A549 treated with Mapracorat at 1 μM for 4 hours (cell line): Measurements from ENCODE around the gene LCE2C. TPM values are rescaled to one million over a fixed set of nuclear protein-coding genes. Genes with fewer than 3 reads are reported as not detected.

Experiments
- total RNA-seq: library from RNA; stranded (reverse); fragments of 200-300 nt; extraction: Qiagen RNA extraction; gene quantifications from 5 replicates; pipeline ENCODE4 v1.2.3, GENCODE V29; 2022

Gene LCE2C
- not detected in 5 replicates for total RNA-seq

DNA sequence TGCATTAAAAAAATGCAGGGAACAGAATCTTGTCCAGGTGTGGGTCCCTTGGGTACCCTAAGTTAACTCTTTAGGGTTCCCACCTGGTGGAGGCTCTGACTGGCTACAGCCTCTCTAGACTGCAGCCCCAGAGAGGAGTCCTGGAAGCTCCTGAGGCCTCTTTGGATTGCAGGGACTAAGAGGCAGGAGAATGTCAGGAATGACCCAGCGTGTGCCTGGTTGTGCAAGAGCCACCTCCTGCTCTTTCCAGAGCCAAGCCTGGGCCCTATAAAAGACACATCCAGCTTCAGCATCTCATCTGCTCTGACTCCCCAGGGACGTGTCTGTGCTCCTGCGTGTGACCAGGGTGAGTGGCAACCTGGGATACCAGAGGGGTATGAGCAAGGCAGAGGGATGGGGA is at the start of gene LCE2C:
LCE2C (plus strand) TSS at position 297 of the 400 bp plus-strand sequence. CDS start 737 bp downstream, outside the sequence.

DNA sequence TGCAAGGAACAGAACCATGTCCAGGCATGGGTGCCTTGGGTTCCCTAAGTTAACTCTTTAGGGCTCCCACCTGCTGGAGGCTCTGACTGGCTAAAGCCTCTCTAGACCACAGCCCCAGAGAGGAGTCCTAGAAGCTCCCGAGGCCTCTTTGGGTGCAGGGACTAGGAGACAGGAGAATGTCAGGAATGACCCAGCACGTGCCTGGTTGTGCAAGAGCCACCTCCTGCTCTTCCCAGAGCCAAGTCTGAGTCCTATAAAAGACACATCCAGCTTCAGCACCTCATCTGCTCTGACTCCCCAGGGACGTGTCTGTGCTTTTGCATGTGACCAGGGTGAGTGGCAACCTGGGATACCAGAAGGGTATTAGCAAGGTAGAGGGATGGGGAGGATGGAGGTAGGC is 12.0 kb upstream of the LCE2C start, which contains the start of gene LCE2D:
LCE2D (plus strand) TSS at position 283 of the 400 bp plus-strand sequence. CDS start 726 bp downstream, outside the sequence.

DNA sequence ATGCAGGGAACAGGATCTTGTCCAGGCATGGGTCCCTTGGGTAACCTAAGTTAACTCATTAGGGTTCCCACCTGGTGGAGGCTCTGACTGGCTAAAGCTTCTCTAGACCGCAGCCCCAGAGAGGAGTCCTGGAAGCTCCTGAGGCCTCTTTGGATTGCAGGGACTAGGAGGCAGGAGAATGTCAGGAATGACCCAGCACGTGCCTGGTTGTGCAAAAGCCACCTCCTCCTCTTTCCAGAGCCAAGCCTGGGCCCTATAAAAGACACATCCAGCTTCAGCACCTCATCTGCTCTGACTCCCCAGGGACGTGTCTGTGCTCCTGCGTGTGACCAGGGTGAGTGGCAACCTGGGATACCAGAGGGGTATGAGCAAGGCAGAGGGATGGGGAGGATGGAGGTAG is 10.7 kb downstream of the LCE2C start, which contains the start of gene LCE2B:
LCE2B (plus strand) TSS at position 301 of the 400 bp plus-strand sequence. CDS start 721 bp downstream, outside the sequence.

DNA sequence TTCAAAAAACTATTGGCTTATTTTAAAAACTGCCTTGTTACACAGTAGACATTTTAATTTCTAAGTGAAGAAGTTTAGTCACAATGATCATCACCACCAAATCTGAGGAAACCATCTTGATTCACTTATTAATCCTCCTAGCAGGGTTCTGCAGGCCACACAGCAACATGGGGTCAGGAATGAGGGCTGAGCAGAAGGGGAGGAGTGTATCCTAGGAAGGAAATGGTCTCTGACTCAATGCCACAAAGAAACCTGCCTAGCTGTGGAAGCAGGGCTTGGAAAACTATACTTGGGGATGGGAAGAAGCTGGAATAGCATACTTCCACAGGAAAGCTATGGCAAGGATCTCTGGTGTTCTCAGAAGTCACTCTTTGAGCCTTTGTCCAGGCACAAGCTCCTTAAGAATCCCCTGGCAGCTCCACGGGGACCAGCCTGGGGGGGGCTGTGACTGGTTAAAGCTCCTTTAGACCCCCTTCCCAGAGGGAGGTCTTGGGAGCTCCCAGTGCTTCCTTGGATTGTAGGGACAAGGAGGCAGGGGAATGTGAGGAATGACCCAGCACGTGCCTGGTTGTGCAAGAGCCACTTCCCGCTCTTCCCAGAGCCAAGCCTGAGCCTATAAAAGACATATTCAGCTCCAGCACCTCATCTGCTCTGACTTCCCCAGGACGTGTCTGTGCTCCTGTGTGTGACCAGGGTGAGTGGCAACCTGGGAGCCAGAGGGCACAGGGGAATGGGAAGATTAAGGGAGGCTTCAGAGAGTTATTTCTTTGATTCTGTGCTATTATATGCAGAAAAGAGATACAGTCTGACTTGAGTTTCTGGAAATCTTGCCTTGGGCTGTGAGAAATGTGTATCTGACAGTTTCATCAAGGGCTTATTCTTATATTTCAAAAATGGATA is 22.9 kb downstream of the LCE2C start, which contains the start of gene LCE2A:
LCE2A (plus strand) TSS at position 645 of the 900 bp plus-strand sequence. CDS start 557 bp downstream, outside the sequence.

DNA sequence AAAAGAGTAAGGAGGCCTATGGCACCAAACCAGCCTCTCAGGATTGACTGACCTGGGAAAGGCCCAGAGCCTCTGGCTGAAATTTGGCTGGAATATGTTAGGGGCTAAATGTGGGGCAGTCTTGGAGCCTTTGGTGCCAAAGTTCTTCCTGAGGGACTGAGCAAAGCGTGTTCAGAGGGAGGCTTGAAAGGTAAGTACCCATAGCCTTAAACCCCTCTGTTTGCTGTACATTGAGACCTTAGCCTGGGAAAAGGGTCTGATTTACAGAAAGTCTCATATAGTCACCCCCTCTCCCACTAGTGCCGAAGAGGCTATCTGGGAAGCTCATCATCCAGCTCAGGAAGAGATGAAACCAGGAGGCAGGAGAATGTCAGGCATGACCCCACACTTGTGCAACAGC is 32.8 kb downstream of the LCE2C start, which contains the start of gene LCE4A:
LCE4A (plus strand) TSS at position 301 of the 400 bp plus-strand sequence. CDS start 916 bp downstream, outside the sequence.

Other genes with a start within 250 kb of the LCE2C start
- not detected in 5 replicates for gene LCE5A, start 164.5 kb upstream of the LCE2C start, total RNA-seq
- gene CRCT1, start 160.8 kb upstream of the LCE2C start, total RNA-seq = 0.26 to 0.75 TPM (median 0.74 TPM) in 3 of 5 replicates, not detected in the others
- gene LCE3E, start 108.5 kb upstream of the LCE2C start, total RNA-seq = 0.30 to 0.54 TPM in 2 of 5 replicates, not detected in the others
- gene LCE3D, start 94.8 kb upstream of the LCE2C start, total RNA-seq = 1.7 to 2.7 TPM (median 2.3 TPM) in 5 replicates
- gene LCE3C, start 75.0 kb upstream of the LCE2C start, total RNA-seq = not detected in 5 replicates
- gene LCE3B, start 61.5 kb upstream of the LCE2C start, total RNA-seq = not detected in 5 replicates
- gene LCE3A, start 52.2 kb upstream of the LCE2C start, total RNA-seq = not detected in 5 replicates
- not detected in 5 replicates for gene LCE2D, start 11.9 kb upstream of the LCE2C start, total RNA-seq
- not detected in 5 replicates for gene LCE2B, start 10.8 kb downstream of the LCE2C start, total RNA-seq
- not detected in 5 replicates for gene LCE2A, start 23.1 kb downstream of the LCE2C start, total RNA-seq
- gene LCE4A, start 32.9 kb downstream of the LCE2C start, total RNA-seq = not detected in 5 replicates
- gene KPRP, start 82.7 kb downstream of the LCE2C start, total RNA-seq = not detected in 5 replicates
- gene LCE1F, start 99.9 kb downstream of the LCE2C start, total RNA-seq = not detected in 5 replicates
- gene LCE1E, start 111.0 kb downstream of the LCE2C start, total RNA-seq = 0.18 TPM in 1 of 5 replicates, not detected in the others
- gene LCE1D, start 121.4 kb downstream of the LCE2C start, total RNA-seq = not detected in 5 replicates
- not detected in 5 replicates for gene LCE1C, start 131.4 kb downstream of the LCE2C start, total RNA-seq
- gene LCE1B, start 136.7 kb downstream of the LCE2C start, total RNA-seq = not detected in 5 replicates
- gene LCE1A, start 152.2 kb downstream of the LCE2C start, total RNA-seq = not detected in 5 replicates
- not detected in 5 replicates for gene LCE6A, start 167.6 kb downstream of the LCE2C start, total RNA-seq
- not detected in 5 replicates for gene LCE7A, start 184.7 kb downstream of the LCE2C start, total RNA-seq
- not detected in 5 replicates for gene SMCP, start 203.0 kb downstream of the LCE2C start, total RNA-seq
- 0.06 to 0.13 TPM (median 0.10 TPM) in 3 of 5 replicates, not detected in the others for gene IVL, start 233.3 kb downstream of the LCE2C start, total RNA-seq